ENCODE data around the gene NHS.

Gene NHS

DNA sequence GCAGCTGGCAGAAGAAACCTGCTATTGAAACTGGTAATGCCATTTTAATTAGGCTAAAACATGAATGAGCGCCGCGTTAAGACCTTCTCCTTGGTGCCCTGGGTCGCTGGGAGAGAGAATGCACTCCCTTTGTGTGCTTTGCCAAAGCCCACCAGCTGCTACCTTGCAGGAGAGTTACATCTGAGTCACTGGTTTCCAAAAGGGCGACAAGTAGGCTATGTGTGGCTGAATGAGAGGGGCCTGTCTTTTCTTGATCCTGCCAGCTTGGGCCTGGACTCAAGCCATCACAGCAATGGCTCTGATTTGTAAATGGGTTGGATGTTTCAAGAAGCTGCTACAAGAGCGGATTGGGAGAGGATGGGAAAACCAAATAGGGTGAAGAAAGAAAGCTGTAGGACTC lies 81.5 kb downstream of the NHS start:
- no peak for DNase-seq

- DNase-seq = no peak
Observed at GRCh38 chrX:17459008-17459611, 84.1 kb downstream of the NHS start.

DNA sequence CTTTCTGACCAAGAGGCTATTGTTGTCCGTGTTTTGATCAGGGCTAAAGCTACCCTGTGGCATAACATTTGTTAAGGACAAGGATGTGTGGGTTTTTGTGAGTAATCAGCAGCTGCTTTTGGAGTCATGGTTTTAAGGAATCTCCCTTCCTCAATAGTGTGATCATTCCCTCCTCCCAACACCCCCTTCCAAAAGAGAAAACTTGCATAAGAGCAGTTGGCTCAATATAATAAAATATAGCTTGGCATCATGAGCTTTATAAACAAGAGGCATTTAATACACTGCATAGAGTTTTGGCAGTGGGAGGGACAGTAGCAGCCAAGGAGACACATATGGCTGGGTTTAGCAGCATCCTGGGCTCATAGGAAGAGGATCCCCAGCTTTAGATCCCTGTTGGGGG lies 84.7 kb downstream of the NHS start:
- DNase-seq = no peak

GRCh38 chrX:17462881-17463280 lies 87.9 kb downstream of the NHS start:
- DNase-seq = no peak

DNA sequence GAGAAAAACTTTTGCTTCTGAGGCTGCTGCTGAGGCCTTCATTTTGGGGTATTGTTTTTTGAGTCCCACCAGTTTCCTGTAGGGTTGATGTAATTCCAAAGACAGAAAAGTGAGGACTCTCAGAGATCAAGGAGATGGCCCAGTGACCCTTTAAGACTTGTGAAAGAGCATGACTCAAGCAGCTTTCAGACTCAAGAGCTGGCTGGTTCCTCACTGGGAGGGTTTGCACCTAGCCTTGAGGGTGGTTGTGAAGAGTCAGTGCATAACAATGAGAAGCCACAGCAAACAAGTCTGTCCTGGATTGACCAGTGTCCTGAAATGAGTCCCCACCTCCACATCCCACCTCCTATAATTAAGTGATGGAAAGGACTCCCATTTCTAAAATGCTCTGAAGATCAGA lies 89.2 kb downstream of the NHS start:
- DNase-seq = no peak

- no peak for DNase-seq
Observed at GRCh38 chrX:17465201-17465600, 90.2 kb downstream of the NHS start.

DNA sequence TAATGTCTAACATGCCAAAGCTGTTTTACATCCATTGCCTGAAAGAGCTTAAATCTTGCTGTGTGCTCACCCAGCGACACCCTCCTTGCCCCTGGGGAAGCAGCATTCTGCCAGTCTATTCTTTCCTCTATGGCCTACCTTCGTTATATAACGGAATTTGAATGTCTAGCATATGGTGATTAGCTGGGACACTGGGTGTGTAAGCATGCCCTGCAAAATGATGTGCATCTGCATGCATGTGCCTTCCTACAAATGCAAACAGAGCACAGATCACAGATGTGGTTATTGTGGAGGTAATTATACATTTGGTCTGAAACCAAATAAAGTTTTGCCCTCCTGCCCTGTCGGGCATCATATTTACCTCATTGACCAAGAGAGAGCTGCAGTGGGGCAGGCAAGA lies 90.8 kb downstream of the NHS start:
- DNase-seq = no peak

GRCh38 chrX:17470136-17470535 lies 95.1 kb downstream of the NHS start:
- DNase-seq = no peak

DNA sequence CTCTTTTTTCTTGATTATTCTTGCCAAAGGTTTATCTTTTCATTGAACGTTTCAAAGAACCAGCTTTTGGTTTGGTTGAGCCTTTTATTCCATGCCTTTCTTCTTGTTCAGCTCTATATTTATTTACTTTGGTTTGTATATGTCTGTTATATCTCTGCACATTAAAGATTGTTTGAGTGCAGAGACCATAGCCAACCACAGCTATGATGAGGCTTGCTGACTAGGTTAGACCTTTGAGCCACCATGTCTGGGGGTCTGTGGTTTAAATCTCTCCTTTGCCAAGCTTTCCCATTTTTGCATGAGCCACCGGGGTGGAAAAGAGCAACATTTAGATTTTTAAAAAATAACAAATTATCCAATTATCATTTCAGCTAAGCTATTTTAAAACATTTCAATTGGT lies 96.1 kb downstream of the NHS start:
- no peak for DNase-seq

DNA sequence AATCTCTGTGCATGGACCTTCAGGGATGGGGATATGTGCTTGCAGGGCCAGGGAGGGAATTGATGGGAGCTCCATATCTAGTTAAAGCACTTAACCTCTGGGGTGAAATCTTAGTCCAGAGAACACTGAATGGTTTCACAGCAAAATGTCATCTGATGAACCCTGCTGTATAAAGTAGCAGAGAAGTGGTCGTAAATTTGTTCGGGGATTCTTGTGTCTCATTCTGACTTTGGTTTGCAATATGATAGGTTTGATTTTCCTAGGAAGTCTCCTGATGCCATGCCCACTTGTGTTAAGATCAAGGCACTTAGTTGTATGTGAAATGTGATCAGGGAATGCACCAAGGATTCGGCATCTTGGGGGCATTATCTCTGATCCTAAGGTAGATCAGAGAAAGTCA lies 96.9 kb downstream of the NHS start:
- DNase-seq = no peak

DNA sequence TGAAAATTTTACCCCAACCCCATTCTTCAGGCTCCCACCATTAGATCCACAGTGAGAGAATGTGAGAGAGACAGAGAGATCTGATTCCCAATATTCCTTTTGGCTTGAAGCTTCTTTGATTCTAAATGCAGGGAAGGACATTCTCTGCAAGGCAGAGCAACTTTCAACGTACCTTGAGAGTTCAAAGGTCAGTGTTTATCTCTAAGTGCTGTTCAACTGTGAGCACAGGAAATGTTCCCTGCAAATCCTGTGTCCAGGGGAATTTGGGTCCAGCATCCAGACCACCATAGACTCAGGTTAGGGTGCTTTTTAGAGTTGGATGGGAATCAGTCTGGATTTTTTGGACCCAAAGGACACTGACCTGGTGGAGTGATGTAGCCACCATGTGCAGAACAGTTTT lies 97.4 kb downstream of the NHS start:
- no peak for DNase-seq

GRCh38 chrX:17473021-17473420 lies 98.0 kb downstream of the NHS start:
- DNase-seq = no peak

- no peak for DNase-seq
Observed at GRCh38 chrX:17474892-17475291, 99.9 kb downstream of the NHS start.

DNA sequence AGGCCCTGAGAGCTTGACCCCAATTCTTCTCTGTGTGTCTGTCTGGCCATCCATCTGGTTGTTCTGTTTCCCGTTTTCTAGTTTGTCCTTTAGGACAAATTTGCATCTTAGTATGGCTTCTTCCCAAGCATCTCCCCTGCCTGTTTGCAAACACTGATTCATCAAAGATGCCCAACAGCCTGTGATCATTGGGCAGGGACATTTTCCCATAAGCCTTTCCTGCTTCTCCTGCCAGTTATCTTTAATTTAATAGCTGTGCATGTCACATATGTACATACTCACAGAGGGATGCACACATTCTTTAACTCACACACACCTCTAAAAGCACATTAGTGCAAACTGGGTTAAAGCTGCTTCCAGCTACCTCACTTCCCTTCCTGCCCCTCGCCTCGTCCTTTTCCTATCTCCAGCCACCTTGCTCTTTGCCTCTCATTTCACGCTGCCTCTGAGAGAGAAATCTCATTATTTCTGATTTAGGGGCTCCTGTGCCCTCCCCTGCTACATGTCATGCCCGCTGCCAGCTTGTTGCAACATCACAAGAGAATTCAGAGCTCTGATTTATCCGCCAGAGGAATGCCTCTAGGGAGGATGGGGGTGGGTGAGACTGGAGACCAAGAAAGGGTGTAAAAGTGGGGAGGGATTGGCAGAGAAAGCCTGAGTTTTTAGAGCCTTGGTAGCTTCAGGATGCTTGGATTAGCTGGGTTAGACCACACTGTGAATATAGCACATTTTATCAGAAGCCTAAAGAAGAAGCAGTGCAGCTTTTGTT lies 100.6 kb downstream of the NHS start:
- DNase-seq = no peak

GRCh38 chrX:17476411-17476810 lies 101.4 kb downstream of the NHS start:
- no peak for DNase-seq

DNA sequence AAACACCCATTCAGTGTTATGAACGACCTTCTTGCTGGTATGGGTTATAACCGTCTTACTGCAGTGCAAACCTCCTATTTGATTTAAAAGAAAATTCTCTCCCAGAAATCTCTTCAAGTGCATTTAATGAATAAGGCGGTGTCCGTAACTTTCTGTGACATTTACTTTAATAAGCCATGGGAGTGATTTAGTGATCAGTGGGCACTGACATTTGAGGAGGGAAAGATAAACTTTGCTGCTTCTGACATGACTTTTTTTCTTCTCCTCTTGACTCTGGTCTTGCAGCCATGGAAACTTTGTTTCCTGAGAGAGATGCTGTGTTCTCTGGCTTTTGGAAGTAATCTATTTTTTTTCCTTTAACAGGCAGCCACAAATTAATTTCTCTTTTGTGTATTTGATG lies 106.1 kb downstream of the NHS start:
- DNase-seq = no peak

DNA sequence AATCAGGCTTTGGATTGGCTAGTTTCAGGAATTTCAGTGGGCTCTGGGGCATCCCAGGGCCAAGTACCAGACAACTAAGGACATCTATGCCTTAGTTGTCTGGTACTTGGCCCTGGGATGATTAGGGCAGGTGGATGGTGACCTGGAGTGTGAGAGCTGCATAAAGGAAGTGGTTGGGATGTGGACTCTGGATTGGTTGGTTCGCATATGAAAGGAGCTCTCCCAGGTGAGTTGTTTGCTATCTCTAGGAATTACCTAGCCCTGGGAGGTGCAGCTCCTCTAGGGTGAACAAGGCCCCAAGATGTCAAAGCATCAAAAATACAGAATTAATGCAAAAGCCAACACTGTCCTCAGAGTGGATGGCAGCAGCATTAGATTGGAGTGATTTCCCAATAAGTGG lies 109.6 kb downstream of the NHS start:
- no peak for DNase-seq

GRCh38 chrX:17485391-17485790 lies 110.4 kb downstream of the NHS start:
- no peak for DNase-seq

DNA sequence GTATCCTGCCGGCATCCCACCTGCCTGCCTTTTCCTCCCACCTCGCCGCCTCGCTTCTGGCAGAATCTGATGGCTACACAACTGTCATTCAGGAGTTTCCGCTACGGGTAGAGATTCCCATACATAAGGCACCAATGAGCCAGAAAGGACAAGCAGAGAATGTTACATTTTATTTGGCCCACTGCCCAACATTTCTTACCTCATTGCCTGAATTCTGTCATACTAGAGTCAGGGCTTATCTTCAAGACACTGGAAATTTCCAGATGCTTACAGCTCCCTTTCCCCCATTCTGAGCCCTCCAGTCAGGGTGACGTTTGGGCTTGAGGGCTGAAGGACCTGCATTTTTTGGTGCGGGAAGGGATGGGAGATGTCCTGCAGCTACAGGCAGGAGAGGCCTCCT lies 113.0 kb downstream of the NHS start:
- DNase-seq = no peak

DNA sequence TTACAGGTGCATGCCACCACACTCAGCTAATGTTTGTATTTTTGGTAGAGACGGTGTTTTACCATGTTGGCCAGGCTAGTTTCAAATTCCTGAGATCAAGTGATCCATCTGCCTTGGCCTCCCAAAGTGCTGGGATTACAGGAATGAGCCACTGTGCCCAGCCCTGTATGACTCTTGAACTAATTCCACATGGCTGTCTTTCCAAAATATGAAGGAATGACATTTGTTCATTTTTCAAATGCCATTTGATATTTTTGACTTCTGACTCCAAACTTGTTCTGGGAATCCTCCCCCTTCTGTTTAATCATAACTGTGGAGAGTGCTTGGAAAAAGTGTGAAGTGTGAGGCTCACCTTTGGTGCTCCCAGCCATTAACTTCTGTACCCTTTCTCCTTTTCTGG lies 119.2 kb downstream of the NHS start:
- DNase-seq = no peak

DNA sequence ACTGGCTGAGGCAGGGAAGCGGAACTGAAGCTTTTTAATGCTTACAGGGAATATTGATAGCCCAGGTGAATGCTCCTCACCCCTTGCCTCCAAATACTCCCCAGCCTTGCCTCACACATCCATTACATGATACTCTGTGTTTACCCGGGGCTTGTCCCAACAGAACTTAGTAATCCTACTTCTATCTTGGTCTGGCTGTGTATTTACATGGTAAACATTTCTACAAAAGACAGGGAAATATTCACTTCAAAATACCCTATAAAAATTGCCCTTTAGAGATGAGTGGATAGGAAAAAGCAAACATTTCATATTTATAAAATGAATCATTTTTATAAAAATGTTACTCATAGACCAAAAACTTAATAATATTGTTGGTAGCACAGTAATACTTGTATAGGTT lies 120.1 kb downstream of the NHS start:
- no peak for DNase-seq

- no peak for DNase-seq
Observed at GRCh38 chrX:17496407-17496806, 121.4 kb downstream of the NHS start.

DNA sequence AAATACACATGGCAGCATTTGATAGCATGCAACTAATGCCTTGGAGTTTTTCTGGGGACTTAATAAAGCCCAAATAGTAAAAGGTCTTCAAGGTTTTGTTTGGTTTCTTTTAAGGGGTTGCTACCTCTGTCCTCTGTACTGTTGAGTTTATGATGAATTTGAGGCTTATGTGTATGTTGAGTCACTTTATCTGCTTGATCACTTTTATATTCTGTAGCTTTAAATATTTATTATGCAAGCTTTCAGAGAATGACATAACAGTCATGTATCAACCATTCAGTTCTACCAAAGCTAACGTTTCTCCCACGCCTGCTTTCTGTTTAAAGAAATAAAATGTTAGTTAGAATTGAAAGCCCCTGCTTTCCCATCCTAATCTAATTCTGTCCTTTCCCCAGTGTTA lies 122.2 kb downstream of the NHS start:
- DNase-seq = no peak

- no peak for DNase-seq
Observed at GRCh38 chrX:17499512-17499911, 124.5 kb downstream of the NHS start.

DNA sequence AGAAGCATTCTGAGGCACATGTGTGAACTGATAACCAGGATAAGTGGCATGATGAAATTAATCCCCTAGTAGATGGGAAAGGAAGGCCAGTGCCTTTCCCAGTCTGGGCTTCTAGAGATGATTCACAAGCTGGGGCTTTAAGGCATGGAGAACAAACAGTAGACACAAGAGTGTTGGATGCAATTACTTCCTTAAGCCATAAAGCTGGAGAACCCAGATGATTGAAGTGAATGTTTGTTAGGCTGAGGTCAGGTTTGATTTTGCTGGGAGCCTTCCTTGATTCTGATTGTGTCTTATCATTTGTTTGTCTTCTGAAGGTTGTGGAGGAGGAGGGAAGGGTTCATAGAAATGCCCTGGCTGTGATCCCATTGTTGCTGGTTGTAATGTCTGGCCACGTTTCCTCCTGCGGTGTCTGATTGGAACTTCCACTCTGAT lies 125.2 kb downstream of the NHS start:
- no peak for DNase-seq

All from activated CD4-positive, alpha-beta T cell treated with anti-CD3 and anti-CD28 coated beads, Interleukin-2, amount 50 U/mL, for 4 hours (primary cell).